ENCODE measurements around the gene PODN.

PODN gene

DNA sequence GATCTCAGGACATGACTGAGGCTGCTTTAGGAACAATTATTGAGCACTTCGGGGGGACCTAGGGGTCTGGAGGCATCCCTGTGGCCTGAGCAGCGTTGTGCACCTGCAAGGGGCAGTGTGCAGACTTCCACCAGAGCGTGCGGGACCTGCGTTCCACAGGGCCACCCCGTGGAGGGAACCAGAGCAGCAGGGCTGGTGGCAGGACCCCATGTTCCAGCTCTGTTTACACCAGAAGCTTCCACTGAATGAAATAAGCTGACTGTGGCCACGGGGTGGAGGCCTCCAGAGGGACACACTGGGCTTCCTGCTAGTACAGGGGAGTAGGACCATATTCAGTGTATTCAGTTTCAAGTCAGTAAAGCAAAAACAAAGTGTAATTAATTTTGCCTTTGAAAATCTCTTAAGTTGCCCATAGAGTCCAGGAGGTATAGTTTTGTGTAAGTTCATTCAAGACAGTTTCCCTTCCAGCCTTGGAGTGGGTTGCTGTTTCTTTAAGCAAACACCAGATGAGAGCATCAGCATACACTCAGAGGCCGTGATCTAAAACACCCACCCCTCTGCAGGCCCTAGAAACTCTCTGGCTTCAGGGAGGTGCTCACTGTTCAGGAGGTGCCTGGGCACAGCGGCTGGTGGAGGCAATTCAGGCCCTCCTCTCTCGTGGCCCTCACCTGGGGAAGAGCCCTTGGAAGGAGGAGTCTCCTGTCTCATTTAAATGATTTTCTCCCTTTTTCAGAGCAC lies 63.8 kb downstream of the PODN start:
- Histone ChIP-seq H3K14ac (ENCODE audit: low read length in 2 of 2) (no peak overlapping the region), H3K18ac (ENCODE audit: low read depth in 1 of 2, low read length in 2 of 2) (peak overlapping the region; percentile 24 to 78), H3K27ac (ENCODE audit: low read length, poor library complexity, severe bottlenecking) (no peak overlapping the region), H4K91ac (ENCODE audit: low read length) (peak overlapping the region; percentile 55), H2BK12ac (ENCODE audit: low read length in 2 of 2) (peak overlapping the region; percentile 69 to 80), H2BK15ac (ENCODE audit: low read depth, poor library complexity, severe bottlenecking) (peak overlapping the region; percentile 50), H3K23ac (ENCODE audit: low read length in 2 of 2) (no peak overlapping the region), H3K27me3 (ENCODE audit: control insufficient read depth in 1 of 2, insufficient read depth in 1 of 2, low read length in 2 of 2) (no peaks in the 10 kb centered on the region), H4K8ac (ENCODE audit: low read length) (peak overlapping the region; percentile 45), H3K36me3 (ENCODE audit: control insufficient read depth in 1 of 2, insufficient read depth in 2 of 2, low read depth in 1 of 2, low read length in 2 of 2) (no peaks in the 10 kb centered on the region), H3K4me2 (ENCODE audit: low read length, poor library complexity, severe bottlenecking) (no peak overlapping the region), H2AK5ac (ENCODE audit: low read length, severe bottlenecking) (no peak overlapping the region), H2BK5ac (ENCODE audit: low read depth, low read length, poor library complexity, severe bottlenecking) (no peak overlapping the region), H3K9me3 (ENCODE audit: control insufficient read depth, low read length) (no peaks in the 10 kb centered on the region), H3K4me1 (ENCODE audit: control insufficient read depth, insufficient read depth, low read depth, low read length) (peaks cover 14% of the 10 kb centered on the region), H3K4me3 (ENCODE audit: insufficient read depth in 1 of 2, low read depth in 1 of 2, low read length in 2 of 2) (no peak overlapping the region), H3K4ac (ENCODE audit: low read depth in 1 of 2, low read length in 2 of 2) (peak overlapping the region; percentile 37 to 48), H3K79me1 (replicated peaks; ENCODE audit: low read length, poor library complexity, severe bottlenecking) (no peaks in the 10 kb centered on the region), H2AFZ (ENCODE audit: low read depth, low read length) (no peak overlapping the region), H3K9ac (ENCODE audit: low read length) (peak overlapping the region; percentile 86), H2BK120ac (ENCODE audit: low read depth, low read length) (peak overlapping the region; percentile 29)
- no peak for DNase-seq
- WGBS, result 71% methylated on average over 9 of the region's 10 CpGs

- 83% methylated on average over 1 of the region's 1 CpG for WGBS
- Histone ChIP-seq H3K4ac (ENCODE audit: low read depth in 1 of 2, low read length in 2 of 2) (peak overlapping the region in 1 of 2 experiments; percentile 37), H2BK12ac (ENCODE audit: low read length in 2 of 2) (peak overlapping the region in 1 of 2 experiments; percentile 69), H4K91ac (ENCODE audit: low read length) (no peak overlapping the region), H2AK5ac (ENCODE audit: low read length, severe bottlenecking) (no peak overlapping the region), H2AFZ (ENCODE audit: low read depth, low read length) (no peak overlapping the region), H3K27me3 (ENCODE audit: control insufficient read depth in 1 of 2, insufficient read depth in 1 of 2, low read length in 2 of 2) (no peaks in the 10 kb centered on the region), H3K4me2 (ENCODE audit: low read length, poor library complexity, severe bottlenecking) (no peak overlapping the region), H3K23ac (ENCODE audit: low read length in 2 of 2) (no peak overlapping the region), H3K4me3 (ENCODE audit: insufficient read depth in 1 of 2, low read depth in 1 of 2, low read length in 2 of 2) (no peak overlapping the region), H3K14ac (ENCODE audit: low read length in 2 of 2) (no peak overlapping the region), H2BK15ac (ENCODE audit: low read depth, poor library complexity, severe bottlenecking) (no peak overlapping the region), H3K79me1 (replicated peaks; ENCODE audit: low read length, poor library complexity, severe bottlenecking) (no peaks in the 10 kb centered on the region), H3K18ac (ENCODE audit: low read depth in 1 of 2, low read length in 2 of 2) (no peak overlapping the region), H3K9ac (ENCODE audit: low read length) (peak overlapping the region; percentile 86), H2BK120ac (ENCODE audit: low read depth, low read length) (no peak overlapping the region), H4K8ac (ENCODE audit: low read length) (peak overlapping the region; percentile 61), H3K9me3 (ENCODE audit: control insufficient read depth, low read length) (no peaks in the 10 kb centered on the region), H2BK5ac (ENCODE audit: low read depth, low read length, poor library complexity, severe bottlenecking) (no peak overlapping the region), H3K36me3 (ENCODE audit: control insufficient read depth in 1 of 2, insufficient read depth in 2 of 2, low read depth in 1 of 2, low read length in 2 of 2) (no peaks in the 10 kb centered on the region), H3K4me1 (ENCODE audit: control insufficient read depth, insufficient read depth, low read depth, low read length) (peaks cover 13% of the 10 kb centered on the region), H3K27ac (ENCODE audit: low read length, poor library complexity, severe bottlenecking) (no peak overlapping the region)
- no peak for DNase-seq
Measured at GRCh38 chr1:53126495-53126894, 64.5 kb downstream of the PODN start.

DNA sequence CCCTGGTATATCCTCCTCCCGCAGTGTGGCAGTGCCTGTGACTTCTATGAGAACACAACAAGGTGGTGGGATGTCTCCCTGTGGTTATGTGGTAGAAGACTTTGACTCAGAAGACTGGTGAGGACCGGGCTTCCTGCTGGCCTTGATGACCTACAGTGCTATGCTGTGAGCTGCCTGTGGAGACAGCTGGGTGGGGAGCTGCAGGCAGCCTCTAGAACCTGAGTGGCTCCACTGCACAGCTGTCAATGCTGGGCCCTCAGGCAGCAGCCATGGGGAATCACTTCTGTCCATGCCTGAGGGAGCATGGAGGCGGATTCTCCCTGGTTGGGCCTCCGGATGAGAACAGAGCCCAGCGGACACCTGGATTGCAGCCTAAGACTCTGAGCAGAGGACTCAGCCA lies 65.5 kb downstream of the PODN start:
- DNase-seq, result no peak
- H3K9ac ChIP-seq (ENCODE audit: low read length), result no peak overlapping the region

GRCh38 chr1:53128401-53128800 lies 66.4 kb downstream of the PODN start:
- Histone ChIP-seq H3K23ac (ENCODE audit: low read length in 2 of 2) (no peak overlapping the region), H3K79me1 (replicated peaks; ENCODE audit: low read length, poor library complexity, severe bottlenecking) (no peaks in the 10 kb centered on the region), H3K4ac (ENCODE audit: low read depth in 1 of 2, low read length in 2 of 2) (no peak overlapping the region), H3K27me3 (ENCODE audit: control insufficient read depth in 1 of 2, insufficient read depth in 1 of 2, low read length in 2 of 2) (no peaks in the 10 kb centered on the region), H2BK12ac (ENCODE audit: low read length in 2 of 2) (peak overlapping the region in 1 of 2 experiments; percentile 10), H3K4me2 (ENCODE audit: low read length, poor library complexity, severe bottlenecking) (no peak overlapping the region), H3K9ac (ENCODE audit: low read length) (no peak overlapping the region), H2BK15ac (ENCODE audit: low read depth, poor library complexity, severe bottlenecking) (no peak overlapping the region), H2BK120ac (ENCODE audit: low read depth, low read length) (no peak overlapping the region), H4K91ac (ENCODE audit: low read length) (peak overlapping the region; percentile 71), H2AFZ (ENCODE audit: low read depth, low read length) (no peak overlapping the region), H3K4me1 (ENCODE audit: control insufficient read depth, insufficient read depth, low read depth, low read length) (peaks cover 1% of the 10 kb centered on the region), H4K8ac (ENCODE audit: low read length) (no peak overlapping the region), H3K36me3 (ENCODE audit: control insufficient read depth in 1 of 2, insufficient read depth in 2 of 2, low read depth in 1 of 2, low read length in 2 of 2) (no peaks in the 10 kb centered on the region), H3K18ac (ENCODE audit: low read depth in 1 of 2, low read length in 2 of 2) (peak overlapping the region in 1 of 2 experiments; percentile 38), H2AK5ac (ENCODE audit: low read length, severe bottlenecking) (no peak overlapping the region), H2BK5ac (ENCODE audit: low read depth, low read length, poor library complexity, severe bottlenecking) (no peak overlapping the region), H3K9me3 (ENCODE audit: control insufficient read depth, low read length) (no peaks in the 10 kb centered on the region), H3K4me3 (ENCODE audit: insufficient read depth in 1 of 2, low read depth in 1 of 2, low read length in 2 of 2) (no peak overlapping the region), H3K27ac (ENCODE audit: low read length, poor library complexity, severe bottlenecking) (no peak overlapping the region), H3K14ac (ENCODE audit: low read length in 2 of 2) (peak overlapping the region in 1 of 2 experiments; percentile 11)
- DNase-seq, result no peak
- 97% methylated on average over 4 of the region's 4 CpGs for WGBS

More for the DNA sequence above, 65.5 kb downstream of the PODN start:
- Histone ChIP-seq H2BK5ac (ENCODE audit: low read depth, low read length, poor library complexity, severe bottlenecking) (no peak overlapping the region), H3K36me3 (ENCODE audit: control insufficient read depth in 1 of 2, insufficient read depth in 2 of 2, low read depth in 1 of 2, low read length in 2 of 2) (no peaks in the 10 kb centered on the region), H3K4me3 (ENCODE audit: insufficient read depth in 1 of 2, low read depth in 1 of 2, low read length in 2 of 2) (no peak overlapping the region), H3K27me3 (ENCODE audit: control insufficient read depth in 1 of 2, insufficient read depth in 1 of 2, low read length in 2 of 2) (no peaks in the 10 kb centered on the region), H4K91ac (ENCODE audit: low read length) (peak overlapping the region; percentile 80), H3K4ac (ENCODE audit: low read depth in 1 of 2, low read length in 2 of 2) (peak overlapping the region; percentile 19 to 80), H2BK120ac (ENCODE audit: low read depth, low read length) (no peak overlapping the region), H3K27ac (ENCODE audit: low read length, poor library complexity, severe bottlenecking) (no peak overlapping the region), H2AK5ac (ENCODE audit: low read length, severe bottlenecking) (no peak overlapping the region), H3K23ac (ENCODE audit: low read length in 2 of 2) (no peak overlapping the region), H3K9me3 (ENCODE audit: control insufficient read depth, low read length) (no peaks in the 10 kb centered on the region), H2AFZ (ENCODE audit: low read depth, low read length) (no peak overlapping the region), H4K8ac (ENCODE audit: low read length) (no peak overlapping the region), H3K4me1 (ENCODE audit: control insufficient read depth, insufficient read depth, low read depth, low read length) (peaks cover 3% of the 10 kb centered on the region), H3K4me2 (ENCODE audit: low read length, poor library complexity, severe bottlenecking) (no peak overlapping the region), H2BK15ac (ENCODE audit: low read depth, poor library complexity, severe bottlenecking) (no peak overlapping the region), H2BK12ac (ENCODE audit: low read length in 2 of 2) (peak overlapping the region; percentile 7 to 22), H3K18ac (ENCODE audit: low read depth in 1 of 2, low read length in 2 of 2) (peak overlapping the region; percentile 9 to 42), H3K14ac (ENCODE audit: low read length in 2 of 2) (no peak overlapping the region), H3K79me1 (replicated peaks; ENCODE audit: low read length, poor library complexity, severe bottlenecking) (no peaks in the 10 kb centered on the region)
- 93% methylated on average over 5 of the region's 5 CpGs for WGBS

All from mesenchymal stem cell (in vitro differentiated cells and primary cell).